ENCODE data around the gene MGAT4B.
A peak's percentile ranks its signal among the peaks of the same experiment; 100 is the strongest.

Gene MGAT4B

DNA sequence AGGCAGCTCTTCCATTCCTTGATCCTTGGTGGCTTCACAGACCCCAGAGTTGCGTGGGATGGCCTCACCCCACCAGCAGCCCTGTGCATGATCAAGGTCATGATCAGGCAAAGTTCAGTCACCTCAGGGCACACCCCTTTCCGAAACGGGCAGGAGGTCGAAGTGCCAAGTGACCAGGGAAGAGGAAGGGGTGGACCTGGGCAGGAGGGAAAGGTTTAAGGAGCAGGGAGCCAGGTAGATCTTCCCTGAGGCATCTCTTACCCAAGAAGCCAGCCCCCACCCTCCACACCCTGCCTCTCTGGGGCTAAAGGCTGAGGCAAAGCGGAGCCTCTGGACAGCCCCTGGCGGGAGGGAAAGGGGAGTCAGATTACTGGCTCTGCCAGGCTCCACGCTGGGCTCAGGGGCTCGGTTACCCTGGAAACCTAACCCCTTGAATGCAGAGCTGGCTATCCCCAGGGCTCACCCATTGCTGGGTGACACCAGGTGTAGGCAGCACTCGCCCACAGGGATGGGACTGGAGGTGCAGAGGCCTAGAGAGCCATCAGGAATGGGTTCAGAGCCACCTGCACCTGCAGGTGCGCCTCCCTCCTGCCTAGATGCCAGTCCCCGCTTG lies 3.6 kb downstream of the MGAT4B start:
- Histone ChIP-seq H3K9me3 (ENCODE audit: control extremely low read depth in 1 of 5, control insufficient read depth in 4 of 5, insufficient read depth in 2 of 5, low read depth in 1 of 5, low read length in 4 of 5) (no peaks in the 10 kb centered on the region), H3K27ac (ENCODE audit: insufficient read depth in 1 of 2, low read depth in 1 of 2, low read length in 2 of 2, poor library complexity in 1 of 2, severe bottlenecking in 2 of 2) (peak overlapping the region in 1 of 2 experiments; percentile 25), H3K27me3 (replicated peaks in 2 of 5; ENCODE audit: control insufficient read depth in 4 of 5, insufficient read depth in 5 of 5, low read length in 4 of 5) (no peaks in the 10 kb centered on the region), H3K4me1 (ENCODE audit: control extremely low read depth in 1 of 4, control insufficient read depth in 4 of 4, insufficient read depth in 4 of 4, low read length in 3 of 4) (peaks cover 4 to 48% (median 42%) of the 10 kb centered on the region in 4 experiments), H3K4me3 (ENCODE audit: control insufficient read depth in 1 of 7, extremely low read depth in 1 of 7, insufficient read depth in 4 of 7, low read depth in 2 of 7, low read length in 6 of 7) (peak overlapping the region in 2 of 7 experiments; percentile 19 to 42), H3K36me3 (ENCODE audit: control insufficient read depth in 4 of 4, insufficient read depth in 4 of 4, low read length in 3 of 4) (peaks cover 11 to 39% (median 29%) of the 10 kb centered on the region in 4 experiments)
- 68% methylated on average over 3 of the region's 11 CpGs for WGBS (ENCODE audit: insufficient coverage)
- POLR2A ChIA-PET = interaction anchor here (1.0 to 9.1 kb wide), 4 partner anchors 17 to 33 kb away, joined by 3 to 131 read pairs (median 7); partner anchors contain the start of gene SQSTM1
- peak in 1 of 3 donors; percentile 31 for DNase-seq
- CTCF ChIA-PET = interaction anchor here (1.2 to 5.2 kb wide), 8 partner anchors 10 to 61 kb away, joined by 3 to 124 read pairs (median 24); partner anchors contain the start of genes LTC4S and SQSTM1

DNA sequence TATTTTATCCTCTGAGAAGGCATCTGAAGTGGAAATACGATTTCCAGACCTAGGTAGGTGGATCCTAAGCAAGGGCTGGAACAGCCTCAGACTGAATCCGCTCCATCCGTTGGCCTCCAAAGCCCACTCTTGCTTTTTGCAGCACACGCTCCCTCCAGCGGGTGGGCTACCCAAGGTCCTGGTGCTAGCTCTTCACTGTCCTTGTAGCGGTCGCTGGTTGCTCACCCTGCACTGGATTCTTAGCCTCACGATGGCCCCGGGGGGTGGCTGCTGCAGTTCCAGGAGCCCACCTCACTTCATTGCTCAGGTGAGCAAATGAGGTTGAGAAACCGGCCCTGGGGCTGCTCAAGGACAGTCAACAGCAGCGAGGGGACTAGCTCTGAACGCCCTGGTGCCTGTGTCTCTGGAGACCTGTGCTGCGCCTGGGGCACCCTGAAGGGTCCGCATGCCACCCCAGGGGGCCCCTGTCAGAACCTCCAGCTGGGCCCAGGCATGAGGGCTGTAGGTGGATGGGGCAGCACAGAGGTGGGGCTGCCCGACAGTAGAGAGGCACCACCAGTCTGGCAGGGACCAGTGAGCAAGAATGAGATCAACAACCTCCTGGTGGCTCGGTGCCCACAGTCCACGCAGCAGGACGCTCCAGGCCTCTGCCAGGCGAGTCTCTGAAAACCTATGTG lies 4.3 kb downstream of the MGAT4B start:
- Histone ChIP-seq H3K4me3 (ENCODE audit: control insufficient read depth in 1 of 7, extremely low read depth in 1 of 7, insufficient read depth in 4 of 7, low read depth in 2 of 7, low read length in 6 of 7) (no peak overlapping the region), H3K27ac (ENCODE audit: insufficient read depth in 1 of 2, low read depth in 1 of 2, low read length in 2 of 2, poor library complexity in 1 of 2, severe bottlenecking in 2 of 2) (no peak overlapping the region), H3K9me3 (ENCODE audit: control extremely low read depth in 1 of 5, control insufficient read depth in 4 of 5, insufficient read depth in 2 of 5, low read depth in 1 of 5, low read length in 4 of 5) (no peaks in the 10 kb centered on the region), H3K27me3 (replicated peaks in 2 of 5; ENCODE audit: control insufficient read depth in 4 of 5, insufficient read depth in 5 of 5, low read length in 4 of 5) (no peaks in the 10 kb centered on the region), H3K4me1 (ENCODE audit: control extremely low read depth in 1 of 4, control insufficient read depth in 4 of 4, insufficient read depth in 4 of 4, low read length in 3 of 4) (peaks cover 4 to 44% (median 42%) of the 10 kb centered on the region in 4 experiments), H3K36me3 (ENCODE audit: control insufficient read depth in 4 of 4, insufficient read depth in 4 of 4, low read length in 3 of 4) (peaks cover 11 to 41% (median 34%) of the 10 kb centered on the region in 4 experiments)
- WGBS (ENCODE audit: insufficient coverage) = 96% methylated on average over 19 of the region's 19 CpGs
- CTCF ChIA-PET = interaction anchor here (0.7 to 5.2 kb wide), 20 partner anchors 9 to 99 kb away, joined by 3 to 124 read pairs (median 6); partner anchors contain the start of genes LTC4S, MAML1 and SQSTM1
- POLR2A ChIA-PET = interaction anchor here (0.9 to 9.1 kb wide), 3 partner anchors 17 to 36 kb away, joined by 3 to 131 read pairs (median 3); partner anchors contain the start of gene SQSTM1
- DNase-seq = no peak

DNA sequence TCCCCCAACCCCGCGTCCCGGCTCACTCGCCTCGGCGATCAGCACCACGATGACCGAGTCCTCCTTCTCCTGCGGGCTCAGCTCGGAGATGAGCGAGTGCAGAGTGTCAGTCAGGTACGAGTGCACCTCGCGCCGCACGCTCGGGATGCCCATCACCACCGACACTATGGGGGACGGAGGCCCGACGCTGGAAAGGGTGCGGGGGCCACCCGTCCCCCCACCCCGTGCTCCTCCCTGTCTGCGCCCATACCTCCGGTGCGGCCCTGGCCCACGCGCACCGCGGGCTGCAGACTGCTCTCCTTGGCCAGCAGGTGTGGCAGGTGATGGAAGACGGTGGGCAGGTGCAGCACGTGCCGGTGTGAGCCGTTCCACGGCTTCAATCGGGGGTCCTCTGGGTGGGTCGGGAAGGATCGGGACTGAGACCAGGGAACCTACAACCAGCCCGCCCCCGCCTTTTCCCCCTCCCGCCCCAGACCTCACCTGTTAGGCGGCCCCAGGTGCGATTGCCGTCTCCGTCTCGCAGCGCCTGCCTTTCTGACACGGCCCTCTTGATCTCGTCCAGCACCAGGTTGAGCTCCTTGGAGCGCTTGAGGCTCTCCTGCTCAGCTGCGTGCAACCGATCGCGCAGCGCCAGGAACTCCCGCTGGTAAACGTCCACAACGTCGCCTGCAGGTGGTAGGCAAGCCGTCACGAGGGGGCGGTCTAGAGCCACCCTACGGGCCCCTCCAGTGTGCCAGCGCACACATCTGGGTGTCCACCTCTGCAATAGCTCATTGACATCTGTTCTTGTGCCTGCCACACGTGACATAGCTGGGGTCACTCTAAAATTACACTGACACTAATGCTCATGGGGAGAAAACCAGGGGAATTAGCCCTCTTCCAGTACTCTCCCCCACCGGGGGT lies 5.1 kb downstream of the MGAT4B start:
- peaks cover 4 to 49% (median 46%) of the 10 kb centered on the region in 4 experiments for H3K4me1 ChIP-seq (ENCODE audit: control extremely low read depth in 1 of 4, control insufficient read depth in 4 of 4, insufficient read depth in 4 of 4, low read length in 3 of 4)
- H3K36me3 ChIP-seq (ENCODE audit: control insufficient read depth in 4 of 4, insufficient read depth in 4 of 4, low read length in 3 of 4) = peaks cover 11 to 49% (median 38%) of the 10 kb centered on the region in 4 experiments
- H3K4me3 ChIP-seq (ENCODE audit: control insufficient read depth in 1 of 7, extremely low read depth in 1 of 7, insufficient read depth in 4 of 7, low read depth in 2 of 7, low read length in 6 of 7) = no peak overlapping the region
- no peak overlapping the region for H3K27ac ChIP-seq (ENCODE audit: insufficient read depth in 1 of 2, low read depth in 1 of 2, low read length in 2 of 2, poor library complexity in 1 of 2, severe bottlenecking in 2 of 2)
- 68% methylated on average over 58 of the region's 67 CpGs for WGBS (ENCODE audit: insufficient coverage)
- POLR2A ChIA-PET = interaction anchor here (0.6 to 9.1 kb wide), 5 partner anchors 18 to 246 kb away, joined by 3 to 131 read pairs (median 3); partner anchors contain the start of gene SQSTM1
- H3K9me3 ChIP-seq (ENCODE audit: control extremely low read depth in 1 of 5, control insufficient read depth in 4 of 5, insufficient read depth in 2 of 5, low read depth in 1 of 5, low read length in 4 of 5) = no peaks in the 10 kb centered on the region
- H3K27me3 ChIP-seq (replicated peaks in 2 of 5; ENCODE audit: control insufficient read depth in 4 of 5, insufficient read depth in 5 of 5, low read length in 4 of 5) = no peaks in the 10 kb centered on the region
- CTCF ChIA-PET = interaction anchor here (0.7 to 5.2 kb wide), 25 partner anchors 9 to 170 kb away, joined by 3 to 124 read pairs (median 5); partner anchors contain the start of genes LTC4S, MAML1 and SQSTM1
- DNase-seq = peak; percentile 74 to 86 (median 82)

DNA sequence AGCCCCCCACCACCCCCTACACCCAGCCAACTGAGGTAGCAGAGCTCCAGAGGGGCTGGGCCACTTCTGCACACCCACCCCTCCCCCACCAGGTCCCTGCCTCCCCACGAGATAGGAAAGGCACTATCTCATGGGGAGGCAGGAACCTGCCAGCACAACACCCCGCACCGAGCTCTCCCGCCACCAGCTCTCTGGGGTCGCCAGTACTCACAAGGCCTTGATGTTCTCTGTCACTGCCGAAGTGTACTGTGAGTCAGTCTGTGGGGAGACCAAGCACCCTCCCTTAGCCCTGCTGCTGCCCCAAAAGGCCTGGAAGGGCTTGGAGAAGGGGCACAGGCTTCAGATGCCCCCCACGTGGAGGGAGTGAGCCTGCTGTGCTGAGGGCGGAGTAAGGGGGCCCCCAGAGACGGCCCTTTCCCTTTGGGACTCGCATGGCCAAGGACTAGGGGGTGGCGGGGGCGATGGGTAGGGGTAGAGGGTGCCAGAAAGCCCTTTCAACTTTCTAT lies 5.9 kb downstream of the MGAT4B start:
- no peak for DNase-seq
- H3K4me1 ChIP-seq (ENCODE audit: control extremely low read depth in 1 of 4, control insufficient read depth in 4 of 4, insufficient read depth in 4 of 4, low read length in 3 of 4) = peaks cover 4 to 54% (median 50%) of the 10 kb centered on the region in 4 experiments
- H3K27ac ChIP-seq (ENCODE audit: insufficient read depth in 1 of 2, low read depth in 1 of 2, low read length in 2 of 2, poor library complexity in 1 of 2, severe bottlenecking in 2 of 2) = no peak overlapping the region
- no peak overlapping the region for H3K4me3 ChIP-seq (ENCODE audit: control insufficient read depth in 1 of 7, extremely low read depth in 1 of 7, insufficient read depth in 4 of 7, low read depth in 2 of 7, low read length in 6 of 7)
- H3K27me3 ChIP-seq (replicated peaks in 2 of 5; ENCODE audit: control insufficient read depth in 4 of 5, insufficient read depth in 5 of 5, low read length in 4 of 5) = no peaks in the 10 kb centered on the region
- POLR2A ChIA-PET = interaction anchor here (9.1 kb wide), 1 partner anchor 19 kb away, joined by 131 read pairs; the partner anchor contains the start of gene SQSTM1
- 89% methylated on average over 10 of the region's 12 CpGs for WGBS (ENCODE audit: insufficient coverage)
- H3K36me3 ChIP-seq (ENCODE audit: control insufficient read depth in 4 of 4, insufficient read depth in 4 of 4, low read length in 3 of 4) = peaks cover 11 to 49% (median 38%) of the 10 kb centered on the region in 4 experiments
- CTCF ChIA-PET = interaction anchor here (0.7 to 5.2 kb wide), 9 partner anchors 13 to 170 kb away, joined by 3 to 124 read pairs (median 6); partner anchors contain the start of gene SQSTM1
- no peaks in the 10 kb centered on the region for H3K9me3 ChIP-seq (ENCODE audit: control extremely low read depth in 1 of 5, control insufficient read depth in 4 of 5, insufficient read depth in 2 of 5, low read depth in 1 of 5, low read length in 4 of 5)

DNA sequence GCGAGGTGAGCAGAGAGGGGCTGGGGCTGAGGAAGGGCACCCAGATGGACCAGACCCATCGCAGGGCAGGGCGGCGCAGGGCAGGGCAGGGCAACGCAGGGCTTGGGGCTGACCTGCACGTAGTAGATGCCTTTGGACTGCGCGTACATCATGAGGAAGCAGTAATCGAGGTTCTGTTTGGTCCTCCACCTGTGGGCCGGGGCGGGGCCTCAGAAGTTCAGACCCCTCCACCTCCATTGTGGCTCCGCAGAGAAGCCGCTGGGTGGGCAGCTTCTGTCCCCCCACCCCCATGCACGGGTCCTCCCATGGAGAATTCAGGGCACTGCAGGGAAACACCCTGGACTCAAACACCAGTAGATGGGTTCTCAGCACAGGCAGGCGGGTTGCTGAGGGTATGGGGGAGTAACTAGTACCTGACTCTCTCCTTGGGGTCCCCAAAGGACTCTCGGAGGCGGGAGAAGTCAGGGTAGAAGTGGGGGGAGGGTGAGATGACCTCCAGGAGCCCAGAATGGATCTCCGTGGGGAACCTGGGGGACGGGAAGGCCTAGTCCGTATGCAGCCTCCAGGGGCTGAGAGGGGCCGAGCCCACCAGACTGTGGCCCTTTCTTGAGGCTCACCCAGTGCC lies 6.5 kb downstream of the MGAT4B start:
- CTCF ChIA-PET = interaction anchor here (1.1 to 5.2 kb wide), 5 partner anchors 13 to 38 kb away, joined by 3 to 124 read pairs (median 7); no protein-coding TSS in a partner anchor
- no peak overlapping the region for H3K4me3 ChIP-seq (ENCODE audit: control insufficient read depth in 1 of 7, extremely low read depth in 1 of 7, insufficient read depth in 4 of 7, low read depth in 2 of 7, low read length in 6 of 7)
- peaks cover 4 to 55% (median 50%) of the 10 kb centered on the region in 4 experiments for H3K4me1 ChIP-seq (ENCODE audit: control extremely low read depth in 1 of 4, control insufficient read depth in 4 of 4, insufficient read depth in 4 of 4, low read length in 3 of 4)
- no peak overlapping the region for H3K27ac ChIP-seq (ENCODE audit: insufficient read depth in 1 of 2, low read depth in 1 of 2, low read length in 2 of 2, poor library complexity in 1 of 2, severe bottlenecking in 2 of 2)
- no peaks in the 10 kb centered on the region for H3K27me3 ChIP-seq (replicated peaks in 2 of 5; ENCODE audit: control insufficient read depth in 4 of 5, insufficient read depth in 5 of 5, low read length in 4 of 5)
- WGBS (ENCODE audit: insufficient coverage) = 97% methylated on average over 11 of the region's 21 CpGs
- POLR2A ChIA-PET = no interaction called here
- no peak for DNase-seq
- H3K36me3 ChIP-seq (ENCODE audit: control insufficient read depth in 4 of 4, insufficient read depth in 4 of 4, low read length in 3 of 4) = peaks cover 11 to 49% (median 38%) of the 10 kb centered on the region in 4 experiments
- H3K9me3 ChIP-seq (ENCODE audit: control extremely low read depth in 1 of 5, control insufficient read depth in 4 of 5, insufficient read depth in 2 of 5, low read depth in 1 of 5, low read length in 4 of 5) = no peaks in the 10 kb centered on the region

DNA sequence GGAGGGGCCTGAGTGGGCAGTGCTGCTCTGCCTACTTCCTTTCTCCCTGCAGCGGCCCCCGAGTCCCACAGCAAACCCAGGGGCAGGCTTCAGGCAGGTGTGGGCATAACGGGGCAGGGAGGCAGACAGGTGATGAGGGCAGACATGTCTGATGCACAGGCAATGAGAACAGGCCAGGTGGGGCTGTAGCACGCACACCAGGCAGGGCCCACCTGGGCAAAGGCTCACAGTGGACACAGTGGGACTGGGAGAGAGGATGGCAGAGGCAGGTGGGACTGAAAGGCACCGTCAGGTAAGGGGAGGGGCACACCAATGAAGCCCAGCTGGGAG lies 7.1 kb downstream of the MGAT4B start:
- 90% methylated on average over 4 of the region's 5 CpGs for WGBS (ENCODE audit: insufficient coverage)
- no peaks in the 10 kb centered on the region for H3K27me3 ChIP-seq (replicated peaks in 2 of 5; ENCODE audit: control insufficient read depth in 4 of 5, insufficient read depth in 5 of 5, low read length in 4 of 5)
- ChIA-PET CTCF (interaction anchor here (1.9 to 5.2 kb wide), 3 partner anchors 14 to 36 kb away, joined by 5 to 124 read pairs (median 29); no protein-coding TSS in a partner anchor), POLR2A (no interaction called here)
- H3K4me1 ChIP-seq (ENCODE audit: control extremely low read depth in 1 of 4, control insufficient read depth in 4 of 4, insufficient read depth in 4 of 4, low read length in 3 of 4) = peaks cover 4 to 55% (median 50%) of the 10 kb centered on the region in 4 experiments
- H3K4me3 ChIP-seq (ENCODE audit: control insufficient read depth in 1 of 7, extremely low read depth in 1 of 7, insufficient read depth in 4 of 7, low read depth in 2 of 7, low read length in 6 of 7) = no peak overlapping the region
- no peak for DNase-seq
- H3K27ac ChIP-seq (ENCODE audit: insufficient read depth in 1 of 2, low read depth in 1 of 2, low read length in 2 of 2, poor library complexity in 1 of 2, severe bottlenecking in 2 of 2) = no peak overlapping the region
- peaks cover 11 to 49% (median 38%) of the 10 kb centered on the region in 4 experiments for H3K36me3 ChIP-seq (ENCODE audit: control insufficient read depth in 4 of 4, insufficient read depth in 4 of 4, low read length in 3 of 4)
- no peaks in the 10 kb centered on the region for H3K9me3 ChIP-seq (ENCODE audit: control extremely low read depth in 1 of 5, control insufficient read depth in 4 of 5, insufficient read depth in 2 of 5, low read depth in 1 of 5, low read length in 4 of 5)
